HCT116 (cell line): ENCODE results near the gene WNT2B.

ENCODE experiments used
- CTCF ChIP-seq, 3 experiments: fragments of 200-600 bp in 1 of 3; sonication (generic) in 1 of 3; IDR thresholded peaks in 2 of 3; conservative IDR thresholded peaks in 1 of 3; 2 replicates each; pipeline ENCODE4 v1.5.1; 2012 to 2017; ENCODE audit warnings: low read depth in 2 of 3, low read length in 2 of 3, antibody characterized with exemption in 1 of 3, borderline replicate concordance in 1 of 3, control low read depth in 1 of 3, mild to moderate bottlenecking in 1 of 3, mixed read lengths in 1 of 3, mixed run types in 1 of 3, moderate library complexity in 1 of 3; ENCODE audit not compliant: insufficient read depth in 1 of 3
- EZH2 ChIP-seq: fragments of 200-600 bp; sonication (generic); IDR thresholded peaks from 2 replicates; pipeline ENCODE4 v1.6.1; 2017; ENCODE audit warnings: antibody characterized with exemption, mixed run types
- FOSL1 ChIP-seq: IDR thresholded peaks from 2 replicates; pipeline ENCODE4 v1.6.1; 2012; ENCODE audit warnings: low read depth
- POLR2AphosphoS5 ChIP-seq: IDR thresholded peaks from 2 replicates; pipeline ENCODE4 v1.6.1; 2011; ENCODE audit warnings: mild to moderate bottlenecking, low read depth, low read length, moderate library complexity
- REST ChIP-seq: IDR thresholded peaks from 2 replicates; pipeline ENCODE4 v1.6.1; 2012; ENCODE audit warnings: low read depth
- SIN3A ChIP-seq: IDR thresholded peaks from 2 replicates; pipeline ENCODE4 v1.6.1; 2012; ENCODE audit warnings: low read depth

GRCh38 chr1:112472142-112472541 is 36.6 kb upstream of the WNT2B start:
- TF ChIP-seq SIN3A: no peak
- TF ChIP-seq CTCF (IDR thresholded peaks at IDR 0.05 in 2 of 3, conservative IDR thresholded peaks at IDR 0.05 in 1 of 3; ENCODE audit: borderline replicate concordance in 1 of 3, insufficient read depth in 1 of 3, low read depth in 2 of 3, low read length in 2 of 3): no peak
- TF ChIP-seq EZH2: no peak
- TF ChIP-seq REST: no peak
- no peak for TF ChIP-seq FOSL1
- no peak for TF ChIP-seq POLR2AphosphoS5
